ENCODE results near the gene NR1D1.

Gene NR1D1

DNA sequence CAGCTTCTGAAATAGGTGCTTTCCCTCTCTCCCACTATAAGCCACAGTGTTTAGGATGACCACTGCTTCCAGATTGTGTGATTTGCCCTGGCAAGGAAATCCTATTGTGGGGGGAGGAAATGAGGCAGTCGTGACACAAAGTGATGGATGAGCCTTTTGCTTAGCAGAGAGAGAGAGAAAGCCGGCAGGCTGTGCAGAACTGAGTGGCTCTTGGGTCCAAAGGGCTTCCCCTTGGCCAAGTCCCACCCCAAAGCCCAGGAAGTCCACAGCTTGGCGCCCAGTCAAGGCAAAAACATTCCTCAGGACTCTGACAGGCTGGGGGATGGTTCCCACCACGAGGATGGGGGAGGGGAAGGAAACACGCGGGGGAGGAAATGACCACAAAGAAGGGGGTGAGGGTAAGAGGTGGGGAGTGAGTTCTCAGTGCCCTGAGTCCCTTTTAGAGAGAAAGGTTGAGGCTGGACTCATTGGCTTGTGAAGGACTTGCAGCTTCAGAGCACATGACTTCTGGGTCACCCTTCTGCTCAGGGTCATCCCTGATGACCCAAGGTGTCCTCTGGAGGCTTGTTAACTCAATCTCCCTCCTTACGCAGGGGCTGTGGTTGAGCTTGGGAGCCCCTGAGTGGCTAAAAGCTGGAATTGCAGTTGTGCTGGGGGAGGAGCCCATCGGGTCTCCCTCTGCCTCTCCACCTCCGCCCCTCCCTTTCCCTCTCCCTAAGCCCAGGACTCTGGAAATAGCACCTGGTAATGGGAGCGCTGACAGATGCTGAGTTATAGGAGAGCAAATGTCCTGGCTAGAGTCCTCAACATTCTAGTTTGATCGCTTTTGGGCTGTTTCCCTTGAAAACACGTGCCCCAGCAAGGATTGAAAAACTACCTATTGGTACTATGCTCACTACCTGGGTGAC lies 11.1 kb upstream of the NR1D1 start:
- DNase-seq = peak; percentile 67 to 71

DNA sequence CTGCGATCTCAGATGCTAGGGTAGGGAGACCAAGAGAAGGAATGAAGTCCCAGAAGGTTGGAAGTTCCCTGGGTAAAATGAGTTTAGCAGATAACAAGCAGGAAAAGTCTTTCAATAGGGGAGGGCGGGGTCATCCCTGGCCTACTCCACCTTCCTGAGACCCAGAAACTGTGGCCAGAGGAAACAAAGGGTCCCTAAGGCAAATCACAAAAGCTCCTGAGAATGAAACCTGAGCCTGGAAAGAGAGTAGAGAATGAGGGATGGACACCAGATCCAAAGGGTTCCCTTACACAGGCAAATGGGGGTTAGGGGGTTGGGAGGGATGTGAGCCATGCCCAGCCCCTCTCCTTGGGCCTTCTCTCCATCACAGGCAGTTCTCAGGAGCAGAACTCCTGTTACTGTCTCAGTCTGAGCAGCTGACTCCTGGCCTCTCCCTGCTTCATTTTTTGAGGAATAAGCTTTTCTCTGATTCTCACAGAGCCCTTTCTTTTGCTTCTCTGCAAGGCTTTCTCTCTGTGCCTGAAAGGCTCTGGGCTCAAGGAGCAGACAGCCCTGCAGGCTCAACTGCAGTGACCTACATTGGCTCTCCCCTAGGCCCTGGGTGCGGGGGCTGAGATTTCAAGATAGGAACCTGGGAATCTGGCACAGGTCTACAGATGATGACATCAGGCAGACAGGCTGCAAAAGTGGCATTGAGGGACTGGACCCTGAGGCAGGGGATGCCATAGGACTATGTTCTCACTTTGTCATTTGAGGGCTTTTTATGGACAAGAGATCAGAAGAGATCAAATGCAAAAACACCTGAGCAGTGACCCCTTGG lies 9.8 kb upstream of the NR1D1 start:
- no peak for DNase-seq

DNA sequence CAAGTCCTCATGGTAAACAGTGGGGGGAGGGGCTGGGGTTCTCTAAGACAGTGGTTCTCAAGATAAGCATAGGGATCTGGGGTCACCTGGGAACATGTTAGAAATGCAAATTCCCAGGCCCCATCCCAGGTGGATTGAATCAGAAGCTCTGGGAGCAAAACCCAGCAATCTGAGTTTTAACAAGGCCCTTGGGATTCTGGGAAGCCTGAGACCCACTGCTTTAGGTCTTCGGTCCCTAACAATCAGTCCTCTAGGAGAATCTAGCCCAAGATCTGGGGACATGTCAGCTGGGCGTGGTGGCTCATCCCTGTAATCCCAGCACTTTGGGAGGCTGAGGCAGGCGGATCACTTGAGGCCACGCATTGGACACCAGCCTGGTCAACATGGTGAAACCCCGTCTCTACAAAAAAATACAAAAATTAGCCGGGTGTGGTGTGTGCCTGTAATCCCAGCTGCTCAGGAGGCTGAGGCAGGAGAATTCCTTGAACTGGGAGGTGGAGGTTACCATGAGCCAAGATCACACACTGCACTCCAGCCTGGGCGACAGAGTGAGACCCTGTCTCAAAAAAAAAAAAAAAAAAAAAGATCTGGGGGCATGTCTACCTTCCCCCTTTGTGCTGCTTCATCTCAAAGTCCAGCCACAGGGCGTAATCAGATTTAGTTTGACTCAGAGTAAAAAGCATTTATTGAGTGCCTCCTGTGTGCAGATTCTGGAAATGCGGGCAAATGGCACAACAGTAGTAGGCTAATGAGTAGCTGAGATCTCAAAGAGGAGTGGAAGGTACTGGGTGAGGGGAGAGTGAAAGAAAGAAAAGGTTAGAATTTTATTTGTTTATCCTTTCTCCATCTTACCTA lies 8.8 kb upstream of the NR1D1 start:
- DNase-seq = no peak

DNA sequence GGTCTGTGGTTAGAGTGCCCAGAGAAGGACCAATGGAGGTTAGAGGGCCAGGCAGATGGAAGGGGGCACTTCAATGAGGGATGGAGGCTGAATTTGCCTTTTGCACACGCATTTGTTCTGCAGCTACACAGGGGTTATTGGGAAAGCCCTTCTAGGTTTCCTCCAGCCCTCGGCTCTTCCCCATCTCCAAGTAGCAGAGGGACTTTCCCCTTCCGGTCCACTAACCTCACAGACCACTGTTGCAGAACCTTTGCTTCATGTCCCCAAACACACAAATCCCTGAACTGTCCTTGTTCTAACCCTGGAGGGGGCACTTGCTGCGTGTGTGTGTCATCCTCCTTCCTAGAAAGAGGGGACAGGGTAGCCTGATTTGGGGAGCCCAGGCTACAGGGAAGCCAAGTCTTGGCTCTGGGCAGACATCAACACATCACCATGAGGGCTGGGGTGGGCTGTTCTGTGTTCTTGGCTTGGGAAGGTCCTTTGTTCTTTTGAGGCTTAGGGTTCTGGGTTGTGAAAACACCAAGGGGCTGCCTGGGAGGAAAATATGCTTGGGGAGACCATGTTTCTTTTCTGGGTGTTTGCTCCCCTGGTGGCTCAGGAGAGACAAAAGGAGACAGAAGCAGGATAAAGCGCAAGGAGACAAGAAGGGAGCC lies 7.3 kb upstream of the NR1D1 start:
- DNase-seq = peak in 1 of 2 donors; percentile 6

DNA sequence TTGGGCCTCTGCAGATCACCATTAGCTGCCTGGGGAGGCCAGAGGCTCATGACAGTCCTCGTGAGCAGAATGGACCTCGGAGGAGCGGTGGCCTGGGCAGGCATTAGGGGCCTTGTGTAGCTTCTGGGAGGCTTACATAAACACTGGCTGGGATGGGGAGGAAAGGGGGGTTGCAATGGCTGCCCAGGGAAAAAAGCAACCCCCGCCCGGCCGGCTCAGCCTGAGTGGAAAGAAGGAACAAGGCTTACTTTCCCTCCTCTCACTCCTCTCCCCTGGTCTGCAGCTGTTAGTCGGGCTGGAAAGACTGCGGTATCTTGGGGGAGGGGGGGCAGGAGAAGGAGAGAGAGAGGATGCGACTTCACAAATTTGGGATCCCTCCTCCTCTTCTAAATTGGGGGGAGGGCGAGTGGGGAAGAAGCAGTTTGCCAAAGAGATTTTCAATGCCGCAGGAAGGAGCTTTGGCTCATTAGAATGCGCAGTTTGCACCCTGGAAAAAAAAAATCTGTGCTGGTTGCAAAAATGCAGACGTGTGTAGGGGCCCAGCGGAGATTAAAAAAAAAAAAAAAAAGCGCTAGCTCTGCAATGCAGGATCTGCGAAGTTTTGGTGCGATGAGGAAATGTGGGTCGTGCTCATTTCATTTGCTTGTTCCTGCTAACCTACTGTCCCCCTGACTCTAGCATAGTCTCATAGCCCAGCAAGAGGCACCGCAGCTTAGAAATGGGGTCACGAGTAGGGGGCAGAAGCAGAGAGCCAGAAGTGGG lies 6.6 kb upstream of the NR1D1 start:
- no peak for DNase-seq

DNA sequence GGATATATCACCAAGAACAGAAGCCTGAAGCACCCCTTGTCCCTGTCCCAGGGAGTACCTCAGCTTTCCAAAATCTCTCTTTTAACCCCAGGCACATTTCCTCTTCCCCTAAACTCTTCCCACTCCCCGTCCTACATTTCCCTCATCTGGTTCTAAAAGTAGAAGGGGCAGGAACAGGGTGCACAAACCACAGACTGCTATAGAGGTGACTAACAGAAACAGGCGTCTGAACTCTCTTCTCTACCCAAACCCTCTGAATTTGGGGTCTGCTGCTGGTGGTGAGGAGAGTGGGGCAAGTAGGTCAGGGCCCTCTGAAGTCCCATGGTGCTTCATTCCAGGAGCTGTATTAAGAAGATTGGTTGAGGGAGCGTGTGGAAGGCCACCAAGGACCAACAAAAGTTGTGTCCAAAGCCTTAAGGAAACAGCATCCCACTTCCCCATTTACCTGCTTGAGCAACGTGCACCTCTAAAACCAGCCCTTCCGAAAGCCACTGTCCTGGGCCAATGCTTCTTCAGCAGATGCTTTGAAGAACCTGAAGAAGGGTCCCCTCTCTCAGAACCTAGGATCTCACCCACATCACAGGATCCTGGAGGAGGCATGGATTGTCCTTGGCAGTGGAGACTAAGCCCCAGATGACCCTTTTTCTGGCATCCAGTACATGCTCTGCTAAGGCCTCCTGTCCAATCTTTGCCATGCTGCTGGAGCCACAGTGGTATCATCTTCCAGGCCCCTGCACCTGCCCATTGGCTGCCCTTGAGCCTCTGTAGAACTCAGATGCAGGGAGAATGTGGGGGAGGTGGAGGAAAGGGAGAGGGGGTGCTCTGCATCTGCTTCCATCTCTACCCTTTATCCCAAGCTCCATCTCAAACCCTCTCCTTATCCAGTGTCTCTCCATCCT lies 5.7 kb upstream of the NR1D1 start:
- DNase-seq = no peak

DNA sequence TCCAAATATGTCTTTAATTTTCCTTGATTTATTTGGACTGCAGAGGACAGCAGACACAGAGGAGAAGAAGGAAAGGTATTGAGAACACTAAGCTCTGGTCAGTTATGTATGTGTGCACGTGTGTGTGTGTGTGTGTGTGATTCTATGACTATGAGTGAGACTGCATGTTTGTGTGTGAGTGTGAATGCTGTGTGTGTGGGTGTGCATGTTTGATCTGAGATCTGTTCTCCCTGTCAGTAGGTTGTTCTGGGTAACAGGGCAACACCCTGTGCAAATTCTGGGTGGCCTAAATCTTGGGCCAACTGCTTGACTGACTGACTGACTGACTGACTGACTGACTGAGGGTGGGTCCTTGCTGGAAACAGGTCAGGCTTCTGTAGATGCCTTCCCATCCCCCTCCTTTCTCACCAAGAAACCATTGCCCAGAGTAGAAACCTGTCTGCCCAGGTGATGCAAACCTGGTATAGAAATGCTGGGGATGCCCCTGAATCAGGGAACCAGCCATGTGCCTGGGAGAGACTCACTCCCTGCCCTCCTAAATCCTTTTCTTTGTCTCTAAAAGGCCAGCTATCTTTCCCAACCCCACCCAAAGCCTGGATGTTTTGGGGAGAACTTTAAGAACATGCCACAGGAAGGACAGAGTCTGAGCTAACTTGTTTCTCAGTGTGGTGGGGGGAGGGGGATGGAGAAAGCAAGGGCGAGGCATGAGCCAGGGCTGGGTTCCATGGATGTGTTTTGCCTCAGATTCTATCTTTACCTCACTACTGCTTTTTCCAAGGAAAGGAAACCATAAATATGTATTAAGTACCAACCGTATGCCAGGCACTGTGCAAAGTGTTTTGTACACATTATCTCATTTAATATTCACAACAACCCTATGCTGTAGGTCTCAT lies 4.5 kb upstream of the NR1D1 start:
- DNase-seq = peak in 1 of 2 donors; percentile 34

DNA sequence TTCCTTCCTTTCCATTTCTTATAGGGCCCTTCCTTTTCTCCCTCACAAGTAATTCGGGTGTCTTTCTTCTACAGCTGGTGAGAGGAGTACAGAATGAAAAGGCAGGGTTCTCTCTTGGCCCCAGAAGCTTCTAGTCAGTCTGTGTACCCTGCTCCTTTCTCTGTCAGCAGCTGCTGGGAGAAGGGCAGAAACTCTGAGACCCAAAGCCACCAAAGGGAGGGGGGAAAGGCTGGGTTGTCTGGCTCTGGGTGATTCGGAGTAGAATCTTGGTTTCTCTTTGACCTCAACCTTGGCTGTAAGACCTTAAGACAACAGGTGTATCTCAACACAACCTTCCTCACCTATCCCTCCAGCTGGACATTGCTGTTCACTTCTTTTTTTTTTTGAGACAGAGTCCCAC lies 3.3 kb upstream of the NR1D1 start:
- DNase-seq = no peak

DNA sequence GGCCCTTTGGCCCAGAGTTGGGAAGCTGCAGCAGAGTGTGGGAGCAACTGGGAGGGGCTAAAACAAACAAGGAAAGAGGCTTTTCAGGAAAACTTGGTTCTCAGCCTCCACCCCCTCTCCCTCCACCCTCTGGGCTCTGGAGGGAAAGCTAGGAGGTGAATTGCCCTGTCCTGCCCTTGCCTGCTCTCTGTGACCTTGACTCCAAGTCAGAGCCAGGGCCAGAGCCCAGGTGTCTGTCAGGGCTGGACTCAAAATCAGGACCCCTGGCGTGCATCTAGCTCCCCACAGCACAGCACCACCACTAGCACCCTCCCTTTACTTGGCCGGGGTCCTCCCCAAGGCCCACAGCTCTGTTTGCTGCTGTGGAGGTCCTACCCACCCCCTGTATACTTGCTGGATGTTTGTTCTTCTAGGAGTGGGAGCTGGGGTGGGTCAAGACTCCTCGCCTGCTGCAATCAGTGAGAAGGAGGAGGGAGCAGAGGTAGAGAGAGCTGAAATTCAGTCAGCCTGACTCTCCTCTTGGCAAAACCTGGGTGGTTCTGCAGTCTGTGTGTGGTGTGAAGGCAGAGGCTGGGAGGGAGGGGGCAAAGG lies 2.8 kb upstream of the NR1D1 start:
- no peak for DNase-seq

DNA sequence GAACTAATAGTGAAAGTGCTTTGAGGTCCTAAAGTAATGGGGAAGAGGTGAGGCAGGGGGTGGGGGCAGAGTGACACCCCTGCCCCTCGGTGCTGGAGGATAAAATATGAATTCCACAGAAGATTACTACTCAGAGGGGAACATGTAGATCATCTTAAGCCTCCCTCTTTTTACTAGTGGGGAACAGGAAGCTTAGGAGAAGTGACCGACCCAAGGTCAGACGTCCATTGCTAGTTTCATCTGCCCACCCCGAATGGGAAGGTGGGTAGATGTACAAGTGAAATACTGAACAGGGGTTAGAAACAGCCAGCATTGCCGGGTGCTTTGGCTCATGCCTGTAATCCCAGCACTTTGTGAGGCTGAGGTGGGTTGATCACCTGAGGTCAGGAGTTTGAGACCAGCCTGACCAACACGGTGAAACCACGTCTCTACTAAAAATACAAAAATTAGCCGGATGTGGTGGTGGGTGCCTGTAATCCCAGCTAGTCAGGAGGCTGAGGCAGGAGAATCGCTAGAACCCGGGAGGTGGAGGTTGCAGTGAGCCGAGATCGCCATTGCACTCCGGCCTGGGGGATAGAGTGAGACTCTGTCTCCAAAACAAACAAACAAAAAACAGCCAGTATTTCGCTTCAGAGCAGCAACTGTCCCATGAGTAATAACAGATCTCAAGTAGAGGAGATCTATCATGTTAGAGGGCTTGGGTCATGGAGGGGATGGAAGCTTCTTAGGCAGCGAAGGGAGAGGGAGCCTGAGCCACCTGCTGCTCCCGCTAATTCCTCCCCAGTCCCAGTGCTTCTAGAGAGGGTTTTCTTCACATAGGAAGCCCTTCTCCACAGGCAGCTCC lies 1.2 kb upstream of the NR1D1 start:
- no peak for DNase-seq

DNA sequence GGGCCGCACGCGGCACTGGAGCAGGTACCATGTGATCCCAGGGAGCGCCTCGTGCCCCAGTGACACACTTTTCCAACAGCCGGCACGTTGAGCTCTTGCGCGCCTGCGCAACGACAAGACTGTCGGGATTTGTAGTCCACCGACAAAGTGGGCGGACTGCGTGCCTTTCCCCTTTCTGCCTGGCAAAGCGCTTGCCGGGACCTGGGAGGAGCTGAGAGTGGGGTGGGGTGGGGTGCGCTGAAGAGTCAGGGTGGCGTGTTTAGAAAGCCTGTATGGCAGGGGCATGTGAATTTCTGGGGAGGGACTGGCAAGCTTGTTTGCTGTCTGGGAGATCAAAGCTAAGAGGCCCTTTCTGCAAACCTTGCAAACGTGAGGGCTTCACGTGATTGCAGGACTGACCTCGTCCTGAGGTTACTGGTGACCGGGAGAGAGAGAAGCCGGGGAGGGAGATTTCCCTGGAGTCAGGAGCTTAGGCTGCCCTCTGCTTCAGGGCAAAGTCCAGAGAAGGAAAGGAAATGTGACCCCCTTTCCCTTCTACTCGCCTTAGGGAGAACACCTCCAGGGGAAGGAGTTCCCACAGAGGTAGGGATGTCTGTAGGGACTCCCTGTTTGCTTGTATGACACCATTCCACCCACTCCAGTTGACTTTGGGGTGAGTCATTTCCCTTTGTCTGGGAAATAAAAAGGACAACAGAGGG lies 429 bp upstream of the NR1D1 start:
- DNase-seq = peak; percentile 89 to 92

DNA sequence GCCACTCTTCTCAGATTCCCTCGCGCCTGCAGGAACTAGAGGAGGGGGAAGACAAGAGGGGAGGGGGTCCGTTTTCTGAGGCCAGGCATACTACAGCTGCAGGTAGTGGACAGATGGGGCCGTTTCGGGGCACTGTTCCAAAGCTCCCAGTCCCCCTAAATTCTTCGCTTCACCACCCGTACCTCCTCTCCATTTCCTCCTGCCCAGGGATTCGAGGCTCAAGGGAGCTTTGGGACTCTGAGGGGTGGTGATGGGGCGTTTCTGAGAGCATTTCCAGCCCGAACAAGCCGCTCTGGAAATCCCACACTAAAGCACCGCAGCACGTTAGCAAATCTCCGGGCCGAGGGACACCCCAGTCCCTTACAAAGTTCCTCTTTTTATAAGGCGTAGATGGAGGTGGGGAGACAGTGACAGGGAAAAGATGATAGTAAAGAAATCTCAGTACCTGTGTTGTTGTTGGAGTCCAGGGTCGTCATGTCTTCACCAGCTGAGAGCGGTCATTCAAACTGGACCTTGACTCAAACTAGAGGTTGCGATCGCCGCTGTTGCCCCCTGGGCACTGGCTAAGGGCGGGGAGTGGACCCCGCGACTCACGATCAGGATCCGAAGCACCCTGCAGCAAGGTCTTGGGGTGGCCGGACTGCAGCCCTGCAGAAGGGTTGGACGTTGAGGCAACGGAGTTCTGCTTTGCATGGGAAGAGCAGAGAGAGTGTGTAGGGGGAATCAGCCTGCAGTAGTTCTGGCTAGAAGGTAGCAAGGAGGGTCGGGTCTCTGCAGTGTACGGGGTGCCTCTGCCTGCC lies 570 bp downstream of the NR1D1 start:
- peak in 1 of 2 donors; percentile 10 for DNase-seq

DNA sequence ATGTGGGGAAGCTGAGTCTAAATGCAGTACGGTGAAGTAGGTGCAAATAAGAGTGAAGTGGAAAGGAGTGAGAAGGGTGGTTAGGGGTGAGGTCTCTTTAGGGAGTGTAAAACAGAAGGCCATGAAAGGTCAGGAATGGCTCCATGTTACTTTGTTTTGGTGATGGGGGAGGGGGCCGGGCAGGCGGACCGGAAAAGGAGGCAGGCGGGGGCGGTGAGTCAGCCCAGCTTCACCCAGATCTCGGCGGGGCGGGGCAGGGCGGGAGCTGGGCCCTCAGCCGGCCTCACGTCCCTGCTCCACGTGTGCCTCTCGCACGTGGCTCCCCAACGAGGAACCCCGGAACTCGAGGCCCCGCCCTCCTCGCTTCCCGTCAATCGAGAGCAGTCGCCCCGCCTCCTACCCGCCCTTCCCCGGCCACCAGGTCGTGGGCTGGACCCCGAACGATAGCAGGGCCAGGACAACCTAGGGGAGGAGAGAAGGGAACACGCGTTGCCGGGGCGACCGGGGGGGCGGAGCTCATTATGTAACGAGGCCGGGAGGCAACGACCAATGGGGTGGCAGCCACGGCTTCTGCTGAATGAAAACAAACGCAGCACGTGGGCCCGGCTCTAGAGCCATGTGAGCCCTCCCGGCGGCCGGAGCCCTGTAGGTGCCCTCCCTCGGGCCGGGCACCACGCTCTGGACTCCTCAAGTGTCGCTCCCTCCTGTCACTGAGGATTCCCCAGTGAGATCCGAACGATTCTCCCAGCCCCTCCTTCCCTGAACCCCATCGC lies 1.4 kb downstream of the NR1D1 start:
- DNase-seq = peak; percentile 99 to 100

DNA sequence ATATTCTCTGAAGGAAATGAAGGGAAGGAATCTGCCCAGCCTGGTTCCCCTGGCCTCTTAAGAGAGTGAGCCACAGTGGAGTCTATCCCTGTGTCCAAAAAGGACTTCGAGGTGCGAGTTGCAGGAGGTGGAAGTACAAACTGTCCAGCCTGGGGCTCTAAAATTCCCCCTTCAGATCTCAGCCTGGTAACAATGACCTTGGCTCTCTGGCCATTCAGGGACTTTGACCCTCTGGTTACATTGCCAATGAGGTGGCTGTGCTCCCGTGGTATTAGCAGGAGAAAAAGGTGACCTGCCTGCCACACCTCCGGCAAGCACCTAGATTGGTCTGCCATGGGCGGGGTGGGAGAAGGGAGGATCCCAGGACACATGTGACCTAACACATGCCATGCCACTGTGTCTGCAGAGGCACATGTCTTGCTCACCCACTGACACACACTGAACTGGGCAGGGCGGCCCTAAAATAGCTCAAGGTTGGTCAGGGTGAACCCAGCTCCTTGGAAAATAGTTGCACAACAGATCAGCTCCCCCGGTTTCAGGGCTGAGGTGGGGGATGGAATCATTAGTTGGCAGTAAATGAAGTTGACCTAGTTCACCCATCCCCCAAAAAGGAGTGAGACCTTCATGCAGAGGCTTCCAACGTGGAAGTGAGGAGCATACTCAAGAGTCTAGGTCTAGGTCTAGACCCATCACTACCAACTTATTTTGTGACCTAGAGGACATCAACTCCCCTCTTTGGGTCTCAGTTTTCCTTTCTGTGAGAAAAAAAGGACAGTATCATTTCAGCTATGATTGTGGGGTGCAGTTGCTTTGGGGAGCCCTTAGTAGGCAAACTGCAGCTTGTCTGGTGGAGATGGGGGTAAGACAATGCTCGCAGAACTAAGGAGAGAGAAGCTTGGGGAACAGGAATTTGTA lies 2.2 kb downstream of the NR1D1 start:
- peak in 1 of 2 donors; percentile 12 for DNase-seq

DNA sequence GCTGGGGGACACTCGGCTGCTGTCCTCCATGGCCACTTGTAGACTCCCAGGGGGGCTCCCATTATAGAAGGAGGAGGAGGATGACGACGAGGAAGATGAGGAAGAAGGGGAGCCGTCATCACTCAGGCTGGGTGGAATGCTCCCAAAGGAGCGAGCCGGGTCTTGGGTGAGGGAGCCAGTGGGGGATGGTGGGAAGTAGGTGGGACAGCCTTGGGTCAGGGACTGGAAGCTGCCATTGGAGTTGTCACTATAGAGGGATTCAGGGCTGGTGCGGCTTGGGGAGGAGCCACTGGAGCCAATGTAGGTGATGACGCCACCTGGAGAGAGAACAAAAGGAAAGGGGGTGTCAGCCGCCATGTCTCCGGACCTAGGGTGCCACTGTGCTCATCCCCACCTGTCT lies 3.3 kb downstream of the NR1D1 start:
- no peak for DNase-seq
